Anterior cingulate cortex (tissue), 58 donors: ENCODE data around the gene B3GAT3.
"Not testable (repeated sequence)": the region's sequence is repeated elsewhere in the genome, so short reads cannot be mapped to it uniquely, and the experiment has no call there.

Experiments used
- DNase-seq, 58 donors: peaks; one replicate each; lab custom pipeline; 2025; lab: John Stamatoyannopoulos, UW

Gene B3GAT3

DNA sequence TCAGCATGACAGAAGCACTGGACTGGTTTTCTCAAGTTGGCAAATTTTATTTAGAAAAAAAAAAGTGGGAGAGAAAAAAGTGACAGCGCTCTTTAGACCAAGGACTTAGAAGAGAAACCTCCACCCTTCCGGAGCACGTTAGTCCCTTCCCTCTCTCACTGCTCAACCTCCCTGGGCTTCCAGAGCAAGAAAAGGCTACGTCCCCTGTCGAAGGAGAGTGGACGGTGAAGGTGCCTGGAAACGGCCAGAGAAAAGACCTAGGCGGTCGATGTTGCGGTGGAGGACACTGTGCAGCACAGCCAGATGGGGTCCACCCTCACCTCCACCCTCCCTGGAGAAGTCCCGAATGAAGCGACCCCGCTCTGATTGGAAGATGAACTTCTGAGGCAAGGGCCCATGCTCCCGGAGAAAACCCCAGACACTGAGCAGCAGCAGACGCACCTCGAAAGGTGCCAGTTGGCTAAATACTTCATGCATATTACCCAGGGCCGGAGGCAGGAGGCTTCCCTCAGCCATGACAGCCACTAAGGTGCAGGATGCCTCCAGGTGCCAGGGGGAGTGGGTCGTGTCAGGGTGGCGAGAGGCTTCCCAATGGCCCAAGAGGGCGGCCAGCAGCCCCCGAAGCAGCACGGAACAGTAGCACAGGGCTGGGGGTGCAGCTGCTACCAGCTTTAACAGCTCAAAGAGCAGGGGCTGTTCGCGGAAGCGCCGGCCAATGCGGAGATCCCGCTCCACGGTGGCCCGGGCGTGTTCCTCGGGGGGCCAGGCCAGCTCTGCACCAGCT, 25.2 kb upstream of the B3GAT3 start:
- DNase-seq, result peak in 4 of 58 donors; percentile 8 to 39 (median 31)

DNA sequence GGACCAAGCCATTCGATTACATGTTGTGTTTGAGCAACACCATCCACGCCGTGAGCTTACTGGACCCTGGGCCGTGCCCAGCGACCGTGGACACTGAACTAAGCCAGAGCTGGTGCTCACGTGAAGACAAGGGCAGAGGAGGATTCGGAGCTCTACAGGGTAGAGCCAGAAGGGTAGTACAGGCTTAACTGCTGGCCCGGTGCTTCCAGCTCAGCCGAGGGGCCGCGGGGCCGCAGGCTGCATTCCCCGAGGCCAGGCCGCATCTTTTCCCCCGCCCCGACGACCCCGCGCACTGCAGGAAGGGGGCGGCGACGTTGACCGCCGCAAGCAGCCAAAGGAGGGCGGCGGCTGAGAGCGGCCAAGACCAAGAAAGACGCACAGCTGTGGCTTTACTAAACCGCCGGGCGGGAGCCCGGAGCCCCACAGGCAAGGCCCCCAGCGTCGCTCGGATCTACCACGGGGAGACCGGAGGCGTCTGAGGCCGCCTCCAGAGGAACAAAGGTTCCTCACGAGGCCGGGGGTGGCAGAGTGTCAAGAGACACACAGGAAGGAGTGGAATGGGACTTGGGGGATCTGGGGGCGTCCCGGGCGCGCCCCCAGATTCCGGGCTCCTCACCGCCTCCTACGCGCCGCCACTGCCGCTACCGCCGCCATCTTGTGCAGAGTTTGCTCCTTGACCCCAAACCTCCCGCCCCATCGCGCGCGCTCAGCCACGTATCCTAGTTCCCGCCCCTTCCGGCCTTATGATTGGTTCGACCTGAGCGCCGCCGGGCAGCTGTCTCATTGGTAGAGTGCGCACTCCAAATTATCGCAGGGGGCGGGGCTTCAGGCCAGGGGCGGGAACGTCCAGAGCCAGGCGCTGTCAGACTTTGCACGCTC, 24.4 kb upstream of the B3GAT3 start, which contains the start of gene GANAB:
TSS of gene GANAB (minus strand) at position 668 of the 879 bp plus-strand sequence. CDS start at position 654, 14 bp downstream.
- DNase-seq, result peak; percentile 76 to 99 (median 97)

DNA sequence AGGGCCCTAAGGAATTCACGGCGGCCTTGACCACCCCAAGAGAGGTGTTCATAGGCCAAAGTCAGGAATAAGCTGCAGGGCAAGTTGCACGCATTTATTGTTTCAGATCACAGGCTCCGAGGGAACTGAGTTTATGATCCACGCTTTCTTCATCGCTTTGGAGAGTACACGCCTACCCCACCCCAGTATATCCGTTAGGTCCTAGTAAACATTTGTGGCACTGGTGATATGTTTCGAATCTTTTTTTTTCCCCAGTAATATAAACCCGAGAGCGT, 23.8 kb upstream of the B3GAT3 start:
- no peak for DNase-seq

DNA sequence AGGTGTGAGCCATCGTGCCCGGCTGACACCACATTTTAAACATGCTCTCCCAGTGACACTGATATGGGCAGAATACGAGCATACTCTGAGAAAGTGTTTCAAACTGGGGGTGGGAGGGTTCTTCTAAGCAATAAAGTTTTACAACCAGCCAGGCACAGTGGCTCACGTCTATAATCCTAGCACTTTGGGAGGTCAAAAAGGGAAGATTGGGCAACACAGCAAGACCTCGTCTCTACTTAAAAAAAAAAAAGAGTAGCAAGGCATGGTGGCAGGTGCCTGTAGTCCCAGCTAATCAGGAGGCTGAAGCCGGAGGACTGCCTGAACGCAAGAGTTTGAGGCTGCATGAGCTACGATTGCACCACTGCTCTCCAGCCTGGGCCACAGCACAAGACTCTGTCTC, 22.4 kb upstream of the B3GAT3 start:
- DNase-seq, result no peak

DNA sequence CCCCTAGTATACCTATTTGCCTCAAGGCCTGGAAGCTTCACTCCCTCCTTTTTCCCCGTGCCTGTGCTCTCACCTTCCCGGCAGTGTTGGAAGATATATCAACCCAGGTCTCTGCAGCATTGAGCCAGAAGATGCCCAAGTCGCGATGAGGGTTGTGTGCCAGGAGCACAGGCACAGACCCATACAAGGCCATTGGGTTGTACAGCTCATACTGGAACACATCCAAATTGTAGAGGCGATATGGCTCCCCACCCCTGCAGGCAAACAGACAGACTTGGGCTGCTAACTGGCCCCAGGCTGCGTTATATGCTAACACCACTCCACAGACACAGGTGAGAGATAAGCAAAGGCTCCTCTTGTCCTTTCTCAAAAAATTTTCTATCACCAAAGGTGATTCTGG, 10.7 kb upstream of the B3GAT3 start:
- DNase-seq, result no peak

DNA sequence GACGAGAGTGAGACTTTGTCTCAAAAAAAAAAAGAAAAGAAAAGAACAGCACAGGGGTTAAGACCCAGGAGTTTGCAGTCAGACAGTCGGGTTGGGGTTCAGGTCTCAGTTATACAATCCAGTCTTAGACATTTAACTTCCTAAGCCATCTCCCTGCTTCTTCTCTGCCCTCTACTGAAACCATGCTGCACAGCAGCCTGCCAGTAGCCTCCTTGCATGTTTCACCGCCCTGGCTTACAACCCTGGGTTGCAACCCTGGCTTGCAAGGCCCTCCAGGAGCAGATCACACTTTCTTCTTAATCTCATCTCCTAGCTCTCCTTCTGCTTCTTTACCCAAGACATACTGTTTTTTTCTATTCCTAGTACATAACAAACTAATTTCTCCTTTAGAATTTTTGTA, 5.9 kb upstream of the B3GAT3 start:
- DNase-seq, result no peak

DNA sequence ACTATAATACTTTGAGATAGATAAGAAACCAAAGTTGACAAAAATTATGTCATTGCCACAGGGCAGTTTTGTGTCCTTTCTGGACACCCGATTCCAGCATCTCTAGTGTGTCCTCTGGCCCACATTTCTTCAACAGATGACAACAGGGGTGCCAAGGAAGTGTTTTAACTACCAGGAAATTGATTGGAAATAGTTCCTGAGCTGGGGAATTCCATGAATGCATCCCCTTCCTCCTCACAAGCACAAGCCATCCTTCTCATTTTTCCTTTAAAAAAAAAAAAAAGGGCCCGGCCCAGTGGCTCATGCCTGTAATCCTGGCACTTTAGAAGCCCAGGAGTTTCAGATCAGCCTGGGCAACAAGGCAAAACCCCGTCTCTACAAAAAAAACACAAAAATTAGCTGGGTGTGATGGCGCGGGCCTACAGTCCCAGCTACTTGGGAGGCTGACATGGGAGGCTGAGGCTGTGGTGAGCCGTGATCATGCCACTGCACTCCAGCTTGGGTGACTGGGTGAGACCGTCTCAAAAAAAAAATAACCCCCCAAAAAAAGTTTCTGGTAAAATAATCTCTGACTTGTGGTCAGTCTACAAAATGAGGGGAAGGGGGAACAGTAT, 797 bp upstream of the B3GAT3 start:
- DNase-seq, result no peak

DNA sequence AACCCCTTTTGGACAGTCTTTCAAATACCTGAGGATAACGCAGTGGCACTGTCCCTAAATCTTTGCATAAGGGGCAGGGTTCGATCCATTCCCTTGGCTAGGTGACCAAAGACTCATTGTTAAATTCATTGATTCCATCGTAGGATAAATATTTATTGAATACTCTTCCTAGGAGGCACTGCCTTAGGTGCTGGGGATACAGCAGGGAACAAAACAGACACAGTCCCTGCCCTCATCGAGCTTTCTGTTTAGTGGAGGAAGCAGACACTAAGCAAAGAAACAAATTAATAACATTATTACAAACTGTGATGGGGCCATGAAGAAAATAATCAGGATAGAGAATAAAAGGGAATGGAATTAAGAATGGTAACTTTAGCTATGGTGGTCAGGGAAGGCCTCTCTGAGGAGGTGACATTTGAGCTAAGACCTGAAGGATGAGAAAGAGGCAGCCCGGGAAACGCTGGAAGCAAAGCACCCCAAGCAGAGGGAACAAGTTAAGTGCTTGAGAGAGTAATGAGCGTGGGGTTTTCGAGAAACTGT, 689 bp downstream of the B3GAT3 start:
- no peak for DNase-seq

DNA sequence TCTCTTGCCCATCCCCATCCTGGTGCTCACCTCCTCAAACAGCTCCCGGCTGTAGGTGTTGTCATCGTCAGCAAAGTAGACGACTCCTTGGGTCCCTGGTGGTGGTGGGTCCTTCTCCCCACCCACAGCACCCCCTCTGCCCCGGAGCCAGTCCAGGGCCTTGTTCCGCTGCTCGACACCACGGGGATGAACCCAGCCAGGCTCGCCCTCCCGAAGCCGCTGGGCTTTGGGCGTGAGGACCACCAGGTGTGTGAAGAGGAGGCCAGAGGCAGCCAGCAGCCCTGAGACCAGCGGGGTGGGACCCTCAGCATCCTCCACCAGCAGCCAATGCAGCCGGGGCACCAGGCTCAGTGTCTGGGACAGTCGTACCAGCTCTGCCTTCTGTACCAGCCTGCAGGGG, 4.8 kb downstream of the B3GAT3 start:
- DNase-seq, result not testable (repeated sequence)

DNA sequence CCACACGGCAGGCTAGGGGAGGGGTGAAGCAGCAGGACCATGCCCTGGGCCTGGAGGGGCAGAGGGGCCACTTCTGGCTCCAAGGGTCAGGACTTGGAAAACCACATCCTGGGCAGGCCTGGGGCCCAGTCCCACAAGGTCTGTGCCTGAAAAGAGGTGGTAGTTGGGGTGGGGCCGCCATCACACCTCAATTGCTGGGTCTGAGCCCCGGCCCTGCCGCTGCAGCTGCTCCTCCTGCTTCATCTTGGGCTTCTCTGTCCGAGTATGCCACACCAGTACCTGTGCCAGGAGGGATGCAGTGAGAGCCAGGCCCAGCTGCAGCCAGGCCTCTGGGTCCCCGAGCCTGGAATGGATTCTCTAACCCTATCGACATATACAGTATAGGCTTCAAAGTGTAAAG, 6.3 kb downstream of the B3GAT3 start:
- no peak for DNase-seq

DNA sequence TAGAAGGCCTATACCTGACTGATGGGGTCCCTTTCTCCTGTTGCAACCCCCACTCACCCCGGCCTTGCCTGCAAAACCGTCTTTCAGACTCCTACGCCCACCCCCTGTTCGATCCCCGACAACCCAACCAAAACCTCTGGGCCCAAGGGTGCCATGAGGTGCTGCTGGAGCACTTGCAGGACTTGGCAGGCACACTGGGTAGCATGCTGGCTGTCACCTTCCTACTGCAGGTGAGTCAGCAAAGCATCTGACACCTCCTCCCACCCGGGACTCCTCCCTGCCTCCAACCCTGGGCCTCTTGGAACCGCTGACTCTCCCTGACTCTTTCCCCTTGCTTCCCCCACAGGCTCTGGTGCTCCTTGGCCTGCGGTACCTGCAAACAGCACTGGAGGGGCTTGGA, 7.5 kb downstream of the B3GAT3 start:
- peak in 6 of 58 donors; percentile 10 to 49 (median 12) for DNase-seq

DNA sequence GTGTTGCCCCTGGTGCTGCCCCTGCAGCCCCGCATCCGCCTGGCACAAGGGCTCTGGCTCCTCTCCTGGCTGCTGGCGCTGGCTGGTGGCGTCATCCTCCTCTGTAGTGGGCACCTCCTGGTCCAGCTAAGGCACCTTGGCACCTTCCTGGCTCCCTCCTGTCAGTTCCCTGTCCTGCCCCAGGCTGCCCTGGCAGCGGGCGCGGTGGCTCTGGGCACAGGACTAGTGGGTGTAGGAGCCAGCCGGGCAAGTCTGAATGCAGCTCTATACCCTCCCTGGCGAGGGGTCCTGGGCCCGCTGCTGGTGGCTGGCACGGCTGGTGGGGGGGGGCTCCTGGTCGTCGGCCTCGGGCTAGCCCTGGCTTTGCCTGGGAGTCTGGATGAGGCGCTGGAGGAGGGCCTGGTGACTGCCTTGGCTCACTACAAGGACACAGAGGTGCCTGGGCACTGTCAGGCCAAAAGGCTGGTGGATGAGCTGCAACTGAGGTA, 8.5 kb downstream of the B3GAT3 start:
- DNase-seq, result peak in 25 of 58 donors; percentile 35 to 85 (median 72)

DNA sequence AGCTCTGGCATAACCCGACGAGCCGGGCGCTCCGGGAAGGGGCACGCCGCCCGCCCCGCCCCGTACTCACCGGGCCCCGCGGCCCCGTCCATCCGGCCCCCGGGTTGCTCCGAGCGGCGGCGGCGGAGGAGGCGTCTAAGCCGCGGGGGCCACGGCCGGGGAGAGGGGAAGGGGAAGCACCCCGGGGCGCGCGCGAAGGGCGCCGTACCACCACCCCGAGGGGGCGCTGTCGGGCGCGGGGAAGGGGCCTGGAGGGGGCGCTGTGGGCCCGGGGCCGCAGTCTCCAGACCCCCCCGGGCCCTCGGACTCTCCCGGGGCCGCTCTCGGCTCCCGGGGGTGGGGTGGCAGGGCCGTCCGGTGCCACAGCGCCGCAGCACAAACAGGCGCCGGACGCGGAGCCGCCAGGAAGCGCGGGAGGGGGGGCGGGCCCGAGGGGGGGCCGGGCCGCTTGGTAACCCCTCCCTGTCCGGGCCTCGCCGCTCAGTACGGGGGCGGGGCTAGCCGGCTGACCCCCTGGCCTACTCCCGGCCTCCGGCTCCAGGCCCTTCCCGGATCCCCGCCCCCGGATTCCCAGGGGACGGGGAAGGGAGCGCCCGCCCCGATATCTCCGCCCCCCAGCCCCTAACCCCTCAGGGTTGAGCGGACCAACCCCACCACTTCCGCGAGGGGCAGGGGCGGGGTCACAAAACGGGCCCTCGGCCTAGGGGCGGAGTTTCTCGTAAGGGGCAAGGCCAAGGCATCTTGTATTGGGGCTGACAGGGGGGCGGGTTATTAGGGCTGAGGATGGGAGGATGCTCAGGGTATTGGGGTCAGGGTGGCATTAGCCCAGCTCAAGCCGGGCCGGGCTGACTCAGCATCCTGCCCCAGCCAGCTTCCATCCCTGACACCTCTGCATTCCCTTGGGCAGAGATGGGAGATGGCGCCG, 9.2 kb downstream of the B3GAT3 start, which contains the start of the genes EML3 and ROM1:
TSS of gene EML3 (minus strand) at position 410 of the 925 bp plus-strand sequence. CDS start at position 92, 318 bp downstream.
TSS of gene ROM1 (plus strand) at position 892 of the 925 bp plus-strand sequence. CDS start at position 917, 25 bp downstream.
- DNase-seq, result peak in 56 of 58 donors; percentile 47 to 93 (median 80)

DNA sequence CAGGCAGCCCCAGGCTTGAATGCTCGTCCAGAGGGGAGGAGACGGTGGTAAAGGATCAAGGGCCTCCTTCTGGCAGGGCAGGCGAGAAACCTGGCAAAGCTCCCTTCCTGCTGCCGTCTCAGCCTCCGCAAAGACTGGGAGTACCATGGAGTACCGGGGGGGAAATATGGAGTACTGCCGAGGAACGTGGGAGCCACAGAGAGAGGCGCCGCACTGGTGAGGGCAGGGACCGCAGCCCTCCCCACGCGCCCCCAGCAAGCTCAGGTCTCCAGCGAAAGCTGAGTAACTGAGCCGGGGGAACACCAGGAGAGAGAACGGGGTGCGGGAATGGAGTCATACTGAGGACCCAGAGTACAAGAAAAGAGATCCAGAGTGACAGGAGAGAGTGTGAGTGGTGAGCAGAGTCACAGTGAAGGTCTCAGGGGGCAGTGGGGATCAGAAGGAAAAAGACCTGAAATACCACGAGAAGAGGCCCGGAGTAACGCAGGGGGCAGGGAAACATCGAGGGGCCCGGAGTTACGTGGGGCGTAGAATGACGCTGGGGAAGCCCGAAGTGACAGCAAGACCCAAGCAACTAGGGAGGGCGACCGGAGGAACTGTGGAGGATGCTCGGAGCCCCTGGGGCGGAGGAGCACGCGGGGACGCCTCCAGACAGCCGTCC, 10.0 kb downstream of the B3GAT3 start:
- DNase-seq, result peak in 36 of 58 donors; percentile 10 to 66 (median 32)

DNA sequence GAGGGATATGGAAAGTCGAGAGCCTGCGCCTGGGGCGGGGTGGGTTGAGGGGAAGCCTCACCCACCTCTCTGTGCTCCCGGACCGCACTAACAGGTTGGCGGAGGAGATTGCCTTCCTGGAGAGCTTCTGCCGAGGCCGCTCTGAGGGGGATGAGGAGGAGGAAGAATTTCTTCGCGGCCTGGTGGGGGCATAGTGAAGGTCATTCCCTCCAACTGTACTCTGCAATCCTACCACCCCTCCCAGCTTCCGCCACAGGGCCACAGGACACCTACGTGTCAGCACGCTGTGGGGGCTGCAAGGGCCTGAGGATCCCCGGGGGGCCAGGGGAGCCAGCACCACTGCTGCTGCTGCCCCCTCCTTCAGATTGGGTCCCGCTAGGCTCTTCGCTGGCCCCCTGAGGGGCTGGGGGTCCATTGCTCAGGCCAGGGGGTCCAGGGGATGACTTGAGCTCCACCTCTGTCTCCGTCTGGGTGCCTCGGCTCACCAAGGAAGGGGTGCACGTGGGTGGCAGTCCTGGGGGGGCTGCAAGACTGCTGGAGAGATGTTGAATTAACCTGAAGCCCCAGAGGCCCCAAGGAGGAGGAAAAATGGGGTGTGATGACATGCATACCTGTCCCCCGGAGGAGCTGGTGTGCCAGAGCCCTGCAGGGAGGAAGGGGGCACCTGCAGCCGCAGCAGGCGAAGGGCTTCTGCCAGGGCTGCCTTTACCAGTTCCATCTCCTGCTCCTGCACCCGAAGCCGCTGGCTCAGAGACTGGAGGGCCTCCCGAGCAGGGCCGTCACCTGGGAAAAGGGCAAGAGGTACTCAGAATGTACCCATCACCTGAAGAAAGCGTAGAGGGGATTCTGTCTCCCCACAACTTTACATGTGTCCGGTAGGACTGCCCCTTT, 10.7 kb downstream of the B3GAT3 start:
- no peak for DNase-seq

DNA sequence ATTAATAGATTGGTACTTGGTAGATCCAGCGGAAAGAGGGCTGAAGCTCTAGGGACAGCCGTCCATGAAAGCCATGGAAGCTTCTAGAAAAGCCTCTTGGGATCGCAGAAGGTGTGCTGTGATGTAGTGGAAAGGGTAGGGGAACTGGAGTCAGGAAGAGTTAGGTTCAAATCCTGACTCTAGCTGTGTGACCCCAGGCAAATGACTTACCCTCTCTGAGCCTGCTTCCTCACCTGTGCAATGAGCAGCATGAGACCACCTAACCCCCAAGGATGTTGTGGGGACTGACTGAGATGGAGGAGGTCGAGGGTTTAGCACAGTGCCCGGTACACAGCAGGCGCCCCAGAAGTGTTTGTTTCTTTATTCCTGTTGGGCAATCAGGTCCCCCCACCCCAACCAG, 11.4 kb downstream of the B3GAT3 start:
- no peak for DNase-seq

DNA sequence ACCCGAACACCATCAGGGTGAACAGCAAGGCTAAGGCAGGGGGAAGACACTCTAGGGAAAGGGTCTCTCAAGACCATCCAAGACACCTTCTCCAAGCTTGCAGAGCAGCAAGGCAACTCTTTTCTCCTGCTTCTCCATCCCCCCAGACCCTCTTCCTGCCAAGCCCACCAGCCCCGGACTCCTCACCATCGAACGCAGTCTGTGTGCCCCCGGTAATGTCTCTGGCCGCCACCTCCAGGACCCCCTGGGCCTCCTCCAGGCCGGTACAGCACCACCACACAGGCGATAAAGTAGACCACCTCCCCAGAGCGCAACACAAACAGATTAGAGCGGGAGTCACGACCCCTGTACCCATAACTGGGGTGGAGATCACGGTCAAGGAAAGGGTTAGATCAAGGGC, 13.0 kb downstream of the B3GAT3 start:
- no peak for DNase-seq

DNA sequence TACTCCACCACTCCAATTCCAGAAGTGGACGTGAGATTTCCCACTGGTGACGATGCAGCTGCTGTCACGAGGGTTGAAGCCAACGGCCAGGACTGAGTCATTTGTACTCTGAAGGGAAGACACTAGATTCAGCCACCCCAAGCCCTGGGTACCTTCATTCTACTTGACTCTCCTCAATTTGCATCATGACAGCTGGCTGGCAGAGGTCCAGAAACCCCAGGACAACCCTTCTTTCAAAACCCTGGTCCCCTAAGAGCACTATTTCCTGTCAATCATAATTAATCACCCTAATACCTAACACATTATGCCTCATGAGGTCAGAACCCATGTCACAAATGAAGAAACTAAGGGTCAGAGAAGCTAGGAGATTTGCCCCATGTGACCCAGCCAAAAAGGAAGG, 14.1 kb downstream of the B3GAT3 start:
- DNase-seq, result peak in 1 of 58 donors; percentile 29
